Measurements from ENCODE around the gene ABCA4.

The ABCA4 gene

DNA sequence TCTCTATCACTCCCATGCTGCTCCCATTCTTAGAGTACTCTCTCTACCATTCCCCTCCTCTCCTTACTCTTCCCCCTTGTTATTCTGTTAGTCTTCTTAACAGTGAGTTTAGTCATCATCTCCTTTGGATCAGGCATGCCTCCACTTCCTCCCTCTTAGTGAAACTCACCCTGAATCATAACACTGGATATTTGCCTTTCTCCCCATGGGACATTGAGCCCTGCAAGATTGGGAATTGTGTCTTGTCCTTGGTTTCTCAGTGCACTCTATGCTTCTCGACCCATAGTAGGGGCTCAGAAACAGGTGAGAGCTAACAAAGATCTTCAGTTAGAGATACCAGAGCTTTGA is 143.4 kb downstream of the ABCA4 start (continued):
- TF ChIP-seq, protein P1, sequence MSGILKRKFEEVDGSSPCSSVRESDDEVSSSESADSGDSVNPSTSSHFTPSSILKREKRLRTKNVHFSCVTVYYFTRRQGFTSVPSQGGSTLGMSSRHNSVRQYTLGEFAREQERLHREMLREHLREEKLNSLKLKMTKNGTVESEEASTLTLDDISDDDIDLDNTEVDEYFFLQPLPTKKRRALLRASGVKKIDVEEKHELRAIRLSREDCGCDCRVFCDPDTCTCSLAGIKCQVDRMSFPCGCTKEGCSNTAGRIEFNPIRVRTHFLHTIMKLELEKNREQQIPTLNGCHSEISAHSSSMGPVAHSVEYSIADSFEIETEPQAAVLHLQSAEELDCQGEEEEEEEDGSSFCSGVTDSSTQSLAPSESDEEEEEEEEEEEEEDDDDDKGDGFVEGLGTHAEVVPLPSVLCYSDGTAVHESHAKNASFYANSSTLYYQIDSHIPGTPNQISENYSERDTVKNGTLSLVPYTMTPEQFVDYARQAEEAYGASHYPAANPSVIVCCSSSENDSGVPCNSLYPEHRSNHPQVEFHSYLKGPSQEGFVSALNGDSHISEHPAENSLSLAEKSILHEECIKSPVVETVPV (CRISPR knock-in tag; IDR thresholded peaks at IDR 0.05), result no peak
- TF ChIP-seq TOX (CRISPR knock-in tag; IDR thresholded peaks at IDR 0.05; ENCODE audit: borderline replicate concordance), result no peak
- TF ChIP-seq ZC3H10 (CRISPR knock-in tag; IDR thresholded peaks at IDR 0.05), result no peak

DNA sequence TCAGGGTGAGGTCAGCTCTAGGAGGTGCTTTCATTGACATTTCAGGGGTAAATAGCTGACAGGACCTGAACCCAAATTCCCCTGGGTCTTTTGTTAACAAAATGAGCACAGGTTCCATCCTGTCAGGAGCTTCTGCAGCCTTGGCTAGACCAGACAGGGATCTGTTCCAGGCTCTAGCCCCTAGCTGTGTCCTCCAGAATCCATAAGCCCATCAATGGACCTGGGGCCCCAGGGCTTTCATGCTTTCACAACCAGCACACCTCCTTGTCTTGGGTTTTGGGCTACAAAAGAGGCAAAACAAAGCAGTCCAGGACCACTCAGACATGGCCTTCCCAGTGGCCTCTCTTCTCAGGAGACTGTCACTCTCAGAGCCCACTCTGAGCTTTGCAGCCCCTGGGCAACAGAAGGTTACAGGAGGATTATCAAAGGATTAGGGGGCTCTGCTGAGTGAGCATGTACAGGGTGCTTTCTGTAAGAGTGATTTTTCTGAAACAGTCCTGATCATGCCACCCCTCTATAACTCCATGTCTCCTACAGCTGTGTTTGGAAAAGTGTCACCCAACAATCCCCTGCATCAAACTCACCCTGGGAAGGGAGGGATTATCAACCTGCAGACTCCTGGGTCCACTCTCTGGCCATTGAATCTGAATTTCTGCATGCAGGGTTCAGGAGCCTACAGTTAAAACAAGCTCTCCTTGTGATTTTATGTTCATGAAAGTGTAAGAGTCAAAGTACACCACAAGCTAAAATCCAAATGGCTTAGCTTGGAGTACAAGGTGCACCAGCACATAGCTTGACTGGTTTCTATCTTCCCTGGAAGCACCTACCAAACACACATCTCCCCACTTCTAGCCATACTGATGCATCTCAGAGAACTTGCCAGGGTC is 144.0 kb downstream of the ABCA4 start:
- no peak for ATAC-seq
- no peak for TF ChIP-seq ZC3H10 (CRISPR knock-in tag; IDR thresholded peaks at IDR 0.05)
- TF ChIP-seq, protein P1 (CRISPR knock-in tag; IDR thresholded peaks at IDR 0.05), result no peak
- TF ChIP-seq PPARA (CRISPR knock-in tag; IDR thresholded peaks at IDR 0.05; ENCODE audit: borderline replicate concordance), result no peak
- TF ChIP-seq ISL1 (CRISPR knock-in tag; IDR thresholded peaks at IDR 0.05), result no peak

DNA sequence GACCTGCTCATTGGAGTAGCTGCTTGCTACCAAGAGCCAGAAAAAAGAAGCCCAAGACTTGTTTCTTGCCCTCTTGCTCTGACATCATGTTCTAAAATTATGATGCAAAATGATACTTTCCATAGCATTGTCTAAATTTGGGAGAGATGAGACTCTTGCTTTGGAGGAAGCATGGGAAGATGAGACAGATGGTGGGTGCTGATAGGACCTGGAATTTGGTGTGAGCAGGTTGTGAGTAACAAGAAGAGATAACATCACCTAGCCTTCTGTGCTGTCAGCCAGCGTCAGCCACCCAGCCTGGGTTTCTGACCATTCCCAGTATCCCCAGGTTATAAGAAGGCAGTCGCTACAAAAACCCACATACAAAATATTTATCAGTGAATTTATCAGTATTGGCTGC is 144.7 kb downstream of the ABCA4 start:
- no peak for TF ChIP-seq ZFP3 (CRISPR knock-in tag; IDR thresholded peaks at IDR 0.05)
- TF ChIP-seq ESRRG (CRISPR knock-in tag; IDR thresholded peaks at IDR 0.05), result no peak
- TF ChIP-seq ZC3H10 (CRISPR knock-in tag; IDR thresholded peaks at IDR 0.05), result no peak

DNA sequence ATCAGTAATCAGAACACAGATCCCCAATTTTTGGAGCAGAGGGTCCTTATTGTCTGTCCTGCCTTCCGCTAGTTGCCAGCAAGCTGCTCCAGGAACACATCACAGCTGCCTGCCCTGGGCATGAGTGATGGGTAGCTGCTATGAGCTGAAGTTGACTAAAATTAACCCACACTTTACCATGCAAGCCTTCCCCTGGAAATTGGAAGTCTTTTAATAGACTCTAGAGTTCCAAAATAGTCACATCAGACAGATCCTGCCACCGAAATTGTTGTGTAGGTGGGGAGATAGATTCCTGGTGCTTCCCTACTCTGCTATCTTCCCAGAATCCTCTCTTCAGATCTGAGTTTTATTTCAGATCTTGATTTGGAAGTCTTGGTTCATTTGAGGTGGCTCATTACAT is 148.6 kb downstream of the ABCA4 start:
- ATAC-seq, result no peak
- TF ChIP-seq ZNF565 (CRISPR knock-in tag; conservative IDR thresholded peaks at IDR 0.05; ENCODE audit: low read depth) (no peak), SNAI2 (CRISPR knock-in tag; IDR thresholded peaks at IDR 0.05) (no peak), CSDC2 (CRISPR knock-in tag; IDR thresholded peaks at IDR 0.05) (no peak), ZNF8 (CRISPR knock-in tag; IDR thresholded peaks at IDR 0.05) (no peak), ZFP3 (CRISPR knock-in tag; IDR thresholded peaks at IDR 0.05) (no peak), RARB (CRISPR knock-in tag; IDR thresholded peaks at IDR 0.05) (no peak), ESRRG (CRISPR knock-in tag; IDR thresholded peaks at IDR 0.05) (no peak), ISL1 (CRISPR knock-in tag; IDR thresholded peaks at IDR 0.05) (no peak), TOX (CRISPR knock-in tag; IDR thresholded peaks at IDR 0.05; ENCODE audit: borderline replicate concordance) (no peak), PPARA (CRISPR knock-in tag; IDR thresholded peaks at IDR 0.05; ENCODE audit: borderline replicate concordance) (no peak), GLIS3 (CRISPR knock-in tag; IDR thresholded peaks at IDR 0.05) (no peak), ZFP30 (CRISPR knock-in tag; IDR thresholded peaks at IDR 0.05) (no peak), ARNTL (CRISPR knock-in tag; IDR thresholded peaks at IDR 0.05; ENCODE audit: borderline replicate concordance, low read depth) (no peak)
- TF ChIP-seq, protein P2, sequence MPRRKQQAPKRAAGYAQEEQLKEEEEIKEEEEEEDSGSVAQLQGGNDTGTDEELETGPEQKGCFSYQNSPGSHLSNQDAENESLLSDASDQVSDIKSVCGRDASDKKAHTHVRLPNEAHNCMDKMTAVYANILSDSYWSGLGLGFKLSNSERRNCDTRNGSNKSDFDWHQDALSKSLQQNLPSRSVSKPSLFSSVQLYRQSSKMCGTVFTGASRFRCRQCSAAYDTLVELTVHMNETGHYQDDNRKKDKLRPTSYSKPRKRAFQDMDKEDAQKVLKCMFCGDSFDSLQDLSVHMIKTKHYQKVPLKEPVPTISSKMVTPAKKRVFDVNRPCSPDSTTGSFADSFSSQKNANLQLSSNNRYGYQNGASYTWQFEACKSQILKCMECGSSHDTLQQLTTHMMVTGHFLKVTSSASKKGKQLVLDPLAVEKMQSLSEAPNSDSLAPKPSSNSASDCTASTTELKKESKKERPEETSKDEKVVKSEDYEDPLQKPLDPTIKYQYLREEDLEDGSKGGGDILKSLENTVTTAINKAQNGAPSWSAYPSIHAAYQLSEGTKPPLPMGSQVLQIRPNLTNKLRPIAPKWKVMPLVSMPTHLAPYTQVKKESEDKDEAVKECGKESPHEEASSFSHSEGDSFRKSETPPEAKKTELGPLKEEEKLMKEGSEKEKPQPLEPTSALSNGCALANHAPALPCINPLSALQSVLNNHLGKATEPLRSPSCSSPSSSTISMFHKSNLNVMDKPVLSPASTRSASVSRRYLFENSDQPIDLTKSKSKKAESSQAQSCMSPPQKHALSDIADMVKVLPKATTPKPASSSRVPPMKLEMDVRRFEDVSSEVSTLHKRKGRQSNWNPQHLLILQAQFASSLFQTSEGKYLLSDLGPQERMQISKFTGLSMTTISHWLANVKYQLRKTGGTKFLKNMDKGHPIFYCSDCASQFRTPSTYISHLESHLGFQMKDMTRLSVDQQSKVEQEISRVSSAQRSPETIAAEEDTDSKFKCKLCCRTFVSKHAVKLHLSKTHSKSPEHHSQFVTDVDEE (CRISPR knock-in tag; IDR thresholded peaks at IDR 0.05), result no peak
- TF ChIP-seq, protein P1 (CRISPR knock-in tag; IDR thresholded peaks at IDR 0.05), result no peak
- TF ChIP-seq, protein P3, sequence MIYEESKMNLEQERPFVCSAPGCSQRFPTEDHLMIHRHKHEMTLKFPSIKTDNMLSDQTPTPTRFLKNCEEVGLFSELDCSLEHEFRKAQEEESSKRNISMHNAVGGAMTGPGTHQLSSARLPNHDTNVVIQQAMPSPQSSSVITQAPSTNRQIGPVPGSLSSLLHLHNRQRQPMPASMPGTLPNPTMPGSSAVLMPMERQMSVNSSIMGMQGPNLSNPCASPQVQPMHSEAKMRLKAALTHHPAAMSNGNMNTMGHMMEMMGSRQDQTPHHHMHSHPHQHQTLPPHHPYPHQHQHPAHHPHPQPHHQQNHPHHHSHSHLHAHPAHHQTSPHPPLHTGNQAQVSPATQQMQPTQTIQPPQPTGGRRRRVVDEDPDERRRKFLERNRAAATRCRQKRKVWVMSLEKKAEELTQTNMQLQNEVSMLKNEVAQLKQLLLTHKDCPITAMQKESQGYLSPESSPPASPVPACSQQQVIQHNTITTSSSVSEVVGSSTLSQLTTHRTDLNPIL (CRISPR knock-in tag; IDR thresholded peaks at IDR 0.05; ENCODE audit: low read depth), result no peak
- TF ChIP-seq, protein P4, sequence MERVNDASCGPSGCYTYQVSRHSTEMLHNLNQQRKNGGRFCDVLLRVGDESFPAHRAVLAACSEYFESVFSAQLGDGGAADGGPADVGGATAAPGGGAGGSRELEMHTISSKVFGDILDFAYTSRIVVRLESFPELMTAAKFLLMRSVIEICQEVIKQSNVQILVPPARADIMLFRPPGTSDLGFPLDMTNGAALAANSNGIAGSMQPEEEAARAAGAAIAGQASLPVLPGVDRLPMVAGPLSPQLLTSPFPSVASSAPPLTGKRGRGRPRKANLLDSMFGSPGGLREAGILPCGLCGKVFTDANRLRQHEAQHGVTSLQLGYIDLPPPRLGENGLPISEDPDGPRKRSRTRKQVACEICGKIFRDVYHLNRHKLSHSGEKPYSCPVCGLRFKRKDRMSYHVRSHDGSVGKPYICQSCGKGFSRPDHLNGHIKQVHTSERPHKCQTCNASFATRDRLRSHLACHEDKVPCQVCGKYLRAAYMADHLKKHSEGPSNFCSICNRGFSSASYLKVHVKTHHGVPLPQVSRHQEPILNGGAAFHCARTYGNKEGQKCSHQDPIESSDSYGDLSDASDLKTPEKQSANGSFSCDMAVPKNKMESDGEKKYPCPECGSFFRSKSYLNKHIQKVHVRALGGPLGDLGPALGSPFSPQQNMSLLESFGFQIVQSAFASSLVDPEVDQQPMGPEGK (CRISPR knock-in tag; IDR thresholded peaks at IDR 0.05; ENCODE audit: borderline replicate concordance), result no peak

More for the DNA sequence above, 144.7 kb downstream of the ABCA4 start:
- no peak for ATAC-seq

Measured in SK-N-SH treated with all-trans-retinoic acid at 6 μM for 48 hours (cell line).